GM19023 (cell line): Measurements from ENCODE around the gene ENTREP1.
"Not testable (repeated sequence)": the region's sequence is repeated elsewhere in the genome, so short reads cannot be mapped to it uniquely, and the experiment has no call there.

Experiments used
- ATAC-seq: cut with Tn5 transposase; IDR thresholded peaks from one replicate; pipeline ENCODE4 v1.9.1; 2021; ENCODE audit warnings: mild to moderate bottlenecking, moderate library complexity; ENCODE audit not compliant: unreplicated experiment

Gene ENTREP1

GRCh38 chr9:69440254-69440955, 115.4 kb downstream of the ENTREP1 start:
- ATAC-seq = not testable (repeated sequence)
